Thyroid gland (tissue), 4 donors: ENCODE measurements around the gene RPL12.

Source experiments
- POLR2A ChIP-seq, 2 donors: fragments of 450-650 bp; IDR thresholded peaks; one replicate each; pipeline ENCODE4 v1.6.1; 2017; ENCODE audit warnings: antibody characterized with exemption in 2 of 2, mild to moderate bottlenecking in 2 of 2, moderate library complexity in 1 of 2
- TF ChIP-seq, protein P1 (sequence below), 6 experiments: fragments of 200-600 bp in 3 of 6; fragments of 450-650 bp in 3 of 6; sonication (generic) in 3 of 6; IDR thresholded peaks; one replicate each; pipeline ENCODE4 v1.5.1; 2016 to 2019; ENCODE audit warnings: antibody characterized with exemption in 6 of 6, mild to moderate bottlenecking in 2 of 6, inconsistent platforms in 1 of 6, moderate library complexity in 1 of 6

DNA sequence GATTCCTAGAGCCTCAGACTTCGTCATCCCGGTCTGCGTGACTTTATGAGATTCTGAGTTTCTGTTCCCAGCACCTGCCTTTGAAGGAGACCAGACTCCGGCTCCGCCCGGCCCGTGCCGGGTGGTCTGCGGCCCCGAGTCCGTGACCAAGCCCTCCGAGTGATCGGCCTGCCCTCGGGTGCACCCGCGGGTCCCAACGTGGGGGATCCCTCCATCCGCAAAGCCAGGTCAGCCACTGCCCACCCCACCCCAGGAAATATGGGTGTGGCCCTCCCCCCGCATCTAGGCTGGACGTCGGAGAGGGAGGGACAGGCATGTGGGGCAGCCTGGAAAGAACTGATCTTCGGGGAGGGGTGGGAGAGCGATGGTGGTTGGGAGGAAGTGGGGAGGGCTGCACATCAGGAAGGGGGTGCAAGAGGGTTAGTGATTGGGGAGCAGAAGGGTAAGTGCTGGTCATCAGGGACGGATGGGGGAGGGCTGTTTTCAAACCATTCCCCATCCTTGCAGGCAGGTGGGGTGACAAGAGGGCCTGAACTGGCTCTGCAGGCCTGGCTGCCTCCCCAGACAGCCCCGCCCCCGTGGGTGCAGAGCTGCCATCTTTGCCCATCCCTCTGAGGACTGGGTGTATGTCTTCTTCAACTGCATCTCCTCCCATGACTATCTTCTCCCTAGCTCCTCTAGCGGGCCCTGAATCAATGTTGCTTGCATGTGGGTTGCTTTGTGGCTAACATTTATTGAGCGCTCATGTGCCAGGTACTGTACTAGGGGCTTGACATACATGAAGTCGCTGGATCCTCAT is 851 bp upstream of the RPL12 start:
- TF ChIP-seq, protein P1, sequence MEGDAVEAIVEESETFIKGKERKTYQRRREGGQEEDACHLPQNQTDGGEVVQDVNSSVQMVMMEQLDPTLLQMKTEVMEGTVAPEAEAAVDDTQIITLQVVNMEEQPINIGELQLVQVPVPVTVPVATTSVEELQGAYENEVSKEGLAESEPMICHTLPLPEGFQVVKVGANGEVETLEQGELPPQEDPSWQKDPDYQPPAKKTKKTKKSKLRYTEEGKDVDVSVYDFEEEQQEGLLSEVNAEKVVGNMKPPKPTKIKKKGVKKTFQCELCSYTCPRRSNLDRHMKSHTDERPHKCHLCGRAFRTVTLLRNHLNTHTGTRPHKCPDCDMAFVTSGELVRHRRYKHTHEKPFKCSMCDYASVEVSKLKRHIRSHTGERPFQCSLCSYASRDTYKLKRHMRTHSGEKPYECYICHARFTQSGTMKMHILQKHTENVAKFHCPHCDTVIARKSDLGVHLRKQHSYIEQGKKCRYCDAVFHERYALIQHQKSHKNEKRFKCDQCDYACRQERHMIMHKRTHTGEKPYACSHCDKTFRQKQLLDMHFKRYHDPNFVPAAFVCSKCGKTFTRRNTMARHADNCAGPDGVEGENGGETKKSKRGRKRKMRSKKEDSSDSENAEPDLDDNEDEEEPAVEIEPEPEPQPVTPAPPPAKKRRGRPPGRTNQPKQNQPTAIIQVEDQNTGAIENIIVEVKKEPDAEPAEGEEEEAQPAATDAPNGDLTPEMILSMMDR (IDR thresholded peaks at IDR 0.05), result no peak
- TF ChIP-seq POLR2A (IDR thresholded peaks at IDR 0.05), result no peak
